ENCODE measurements around the gene FNIP2. TPM values are rescaled to one million over a fixed set of nuclear protein-coding genes. Genes with fewer than 3 reads are reported as not detected.
"Not testable (repeated sequence)": the region's sequence is repeated elsewhere in the genome, so short reads cannot be mapped to it uniquely, and the experiment has no call there.

The FNIP2 gene
- total RNA-seq, 2 experiments from 2014 or later, result 0.09 to 1.0 TPM

GRCh38 chr4:158805635-158806471 is 37.0 kb downstream of the FNIP2 start:
- intact Hi-C loops (cut with micrococcal nuclease; ENCODE audit: unreplicated experiment), result no loop called here
- POLR2A ChIA-PET, result interaction anchor here (0.6 kb wide), 1 partner anchor 50 kb away, joined by 4 read pairs; no protein-coding TSS in a partner anchor
- no TSS peak for BruUV-seq (replicated peaks)

DNA sequence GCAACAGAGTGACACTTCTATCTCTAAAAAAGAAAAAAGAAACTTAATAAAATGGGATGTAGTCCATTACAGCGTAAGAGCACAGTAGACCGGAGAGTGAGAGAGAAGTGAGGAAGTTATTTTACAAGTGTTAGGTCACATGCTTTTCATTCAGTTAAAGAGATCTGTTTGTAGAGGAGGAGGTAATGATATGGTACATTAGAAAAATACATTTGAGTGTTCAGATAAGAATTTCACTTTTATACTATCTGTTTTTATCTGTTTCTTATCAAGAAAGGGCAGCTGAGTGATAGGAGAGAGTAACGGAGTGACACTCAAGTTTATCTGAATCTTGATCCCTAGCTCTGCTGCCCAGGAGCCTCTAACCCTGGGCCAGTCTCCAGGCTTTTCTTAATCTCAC is 38.9 kb downstream of the FNIP2 start:
- no peak overlapping the region for H3K4me3 ChIP-seq (ENCODE audit: low read depth, low read length, poor library complexity, severe bottlenecking)
- peaks cover 31% of the 10 kb centered on the region for H3K4me1 ChIP-seq (ENCODE audit: insufficient read depth, low read length, poor library complexity, severe bottlenecking)
- no TSS peak for BruUV-seq (replicated peaks)
- intact Hi-C loops (cut with micrococcal nuclease; ENCODE audit: unreplicated experiment), result no loop called here
- H3K36me3 ChIP-seq (ENCODE audit: insufficient read depth, low read length), result no peaks in the 10 kb centered on the region
- H3K9me3 ChIP-seq (ENCODE audit: low read length), result no peaks in the 10 kb centered on the region
- POLR2A ChIA-PET, result no interaction called here
- H4K20me1 ChIP-seq (ENCODE audit: insufficient read depth, low read length), result 0 out of 2 replicates have a peak, but pooled peaks cover 6% of the 10 kb centered on the region
- no peak for DNase-seq (ENCODE audit: low spot score)
- H3K79me2 ChIP-seq (ENCODE audit: insufficient read depth, low read depth, low read length), result no peaks in the 10 kb centered on the region
- H3K4me2 ChIP-seq (ENCODE audit: low read length), result no peak overlapping the region
- no peaks in the 10 kb centered on the region for H3K9me2 ChIP-seq (ENCODE audit: insufficient read depth, low read length)
- TF ChIP-seq, protein P1, sequence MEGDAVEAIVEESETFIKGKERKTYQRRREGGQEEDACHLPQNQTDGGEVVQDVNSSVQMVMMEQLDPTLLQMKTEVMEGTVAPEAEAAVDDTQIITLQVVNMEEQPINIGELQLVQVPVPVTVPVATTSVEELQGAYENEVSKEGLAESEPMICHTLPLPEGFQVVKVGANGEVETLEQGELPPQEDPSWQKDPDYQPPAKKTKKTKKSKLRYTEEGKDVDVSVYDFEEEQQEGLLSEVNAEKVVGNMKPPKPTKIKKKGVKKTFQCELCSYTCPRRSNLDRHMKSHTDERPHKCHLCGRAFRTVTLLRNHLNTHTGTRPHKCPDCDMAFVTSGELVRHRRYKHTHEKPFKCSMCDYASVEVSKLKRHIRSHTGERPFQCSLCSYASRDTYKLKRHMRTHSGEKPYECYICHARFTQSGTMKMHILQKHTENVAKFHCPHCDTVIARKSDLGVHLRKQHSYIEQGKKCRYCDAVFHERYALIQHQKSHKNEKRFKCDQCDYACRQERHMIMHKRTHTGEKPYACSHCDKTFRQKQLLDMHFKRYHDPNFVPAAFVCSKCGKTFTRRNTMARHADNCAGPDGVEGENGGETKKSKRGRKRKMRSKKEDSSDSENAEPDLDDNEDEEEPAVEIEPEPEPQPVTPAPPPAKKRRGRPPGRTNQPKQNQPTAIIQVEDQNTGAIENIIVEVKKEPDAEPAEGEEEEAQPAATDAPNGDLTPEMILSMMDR (conservative IDR thresholded peaks at IDR 0.05; ENCODE audit: low read length), result no peak
- no peak for TF ChIP-seq EZH2phosphoT487 (IDR thresholded peaks at IDR 0.05; ENCODE audit: borderline replicate concordance, low read depth, low read length)
- CTCF ChIA-PET (ENCODE audit: unreplicated experiment), result no interaction called here
- no peak overlapping the region for H2AFZ ChIP-seq (ENCODE audit: low read length)
- H3K27ac ChIP-seq (ENCODE audit: low read depth, low read length, poor library complexity, severe bottlenecking), result no peak overlapping the region

More at GRCh38 chr4:158805635-158806471, 37.0 kb downstream of the FNIP2 start:
- Histone ChIP-seq H3K9me3 (ENCODE audit: low read length) (no peaks in the 10 kb centered on the region), H2AFZ (ENCODE audit: low read length) (no peak overlapping the region), H3K79me2 (ENCODE audit: insufficient read depth, low read depth, low read length) (no peaks in the 10 kb centered on the region), H3K36me3 (ENCODE audit: insufficient read depth, low read length) (no peaks in the 10 kb centered on the region), H3K4me3 (ENCODE audit: low read depth, low read length, poor library complexity, severe bottlenecking) (no peak overlapping the region), H4K20me1 (ENCODE audit: insufficient read depth, low read length) (0 out of 2 replicates have a peak, but pooled peaks cover 6% of the 10 kb centered on the region), H3K9me2 (ENCODE audit: insufficient read depth, low read length) (no peaks in the 10 kb centered on the region), H3K4me1 (ENCODE audit: insufficient read depth, low read length, poor library complexity, severe bottlenecking) (peaks cover 21% of the 10 kb centered on the region), H3K27ac (ENCODE audit: low read depth, low read length, poor library complexity, severe bottlenecking) (no peak overlapping the region), H3K4me2 (ENCODE audit: low read length) (no peak overlapping the region)
- TF ChIP-seq EZH2phosphoT487 (IDR thresholded peaks at IDR 0.05; ENCODE audit: borderline replicate concordance, low read depth, low read length), result no peak
- TF ChIP-seq, protein P1 (conservative IDR thresholded peaks at IDR 0.05; ENCODE audit: low read length), result no peak
- DNase-seq (ENCODE audit: low spot score), result no peak
- CTCF ChIA-PET (ENCODE audit: unreplicated experiment), result no interaction called here

- no peaks in the 10 kb centered on the region for H3K9me2 ChIP-seq (ENCODE audit: insufficient read depth, low read length)
- H3K9me3 ChIP-seq (ENCODE audit: low read length), result no peaks in the 10 kb centered on the region
- H3K4me2 ChIP-seq (ENCODE audit: low read length), result no peak overlapping the region
- DNase-seq (ENCODE audit: low spot score), result no peak
- ChIA-PET POLR2A (no interaction called here), CTCF (ENCODE audit: unreplicated experiment) (no interaction called here)
- no TSS peak for BruUV-seq (replicated peaks)
- H3K4me1 ChIP-seq (ENCODE audit: insufficient read depth, low read length, poor library complexity, severe bottlenecking), result peaks cover 31% of the 10 kb centered on the region
- H2AFZ ChIP-seq (ENCODE audit: low read length), result no peak overlapping the region
- no peak for TF ChIP-seq EZH2phosphoT487 (IDR thresholded peaks at IDR 0.05; ENCODE audit: borderline replicate concordance, low read depth, low read length)
- TF ChIP-seq, protein P1 (conservative IDR thresholded peaks at IDR 0.05; ENCODE audit: low read length), result no peak
- H3K27ac ChIP-seq (ENCODE audit: low read depth, low read length, poor library complexity, severe bottlenecking), result no peak overlapping the region
- no peaks in the 10 kb centered on the region for H3K79me2 ChIP-seq (ENCODE audit: insufficient read depth, low read depth, low read length)
- H4K20me1 ChIP-seq (ENCODE audit: insufficient read depth, low read length), result 0 out of 2 replicates have a peak, but pooled peaks cover 6% of the 10 kb centered on the region
- intact Hi-C loops (cut with micrococcal nuclease; ENCODE audit: unreplicated experiment), result no loop called here
- no peak overlapping the region for H3K4me3 ChIP-seq (ENCODE audit: low read depth, low read length, poor library complexity, severe bottlenecking)
- no peaks in the 10 kb centered on the region for H3K36me3 ChIP-seq (ENCODE audit: insufficient read depth, low read length)
Observed at GRCh38 chr4:158808399-158808798, 39.6 kb downstream of the FNIP2 start.

DNA sequence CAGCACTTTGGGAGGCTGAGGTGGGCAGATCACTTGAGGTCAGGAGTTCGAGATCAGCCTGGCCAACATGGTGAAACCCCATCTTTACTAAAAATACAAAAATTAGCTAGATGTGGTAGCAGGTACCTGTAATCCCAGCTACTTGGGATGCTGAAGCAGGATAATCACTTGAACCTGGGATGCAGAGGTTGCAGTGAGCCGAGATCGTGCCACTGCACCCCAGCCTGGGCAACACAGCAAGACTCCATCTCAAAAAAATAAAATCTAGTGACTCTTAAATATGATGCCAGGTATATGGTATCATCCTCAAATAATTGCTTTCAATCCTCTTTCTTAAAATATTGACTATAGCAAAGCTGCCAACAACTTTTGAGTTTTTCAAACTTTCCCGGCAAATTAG is 40.4 kb downstream of the FNIP2 start:
- H3K36me3 ChIP-seq (ENCODE audit: insufficient read depth, low read length); H3K79me2 ChIP-seq (ENCODE audit: insufficient read depth, low read depth, low read length); H4K20me1 ChIP-seq (ENCODE audit: insufficient read depth, low read length); DNase-seq (ENCODE audit: low spot score); H3K27ac ChIP-seq (ENCODE audit: low read depth, low read length, poor library complexity, severe bottlenecking); H3K4me3 ChIP-seq (ENCODE audit: low read depth, low read length, poor library complexity, severe bottlenecking); BruUV-seq (replicated peaks); CTCF ChIA-PET (ENCODE audit: unreplicated experiment); H3K9me3 ChIP-seq (ENCODE audit: low read length); H2AFZ ChIP-seq (ENCODE audit: low read length); H3K9me2 ChIP-seq (ENCODE audit: insufficient read depth, low read length); intact Hi-C loops (cut with micrococcal nuclease; ENCODE audit: unreplicated experiment): not testable (repeated sequence)
- peak overlapping the region; percentile 24; the same call in 1 of the 2 replicates for H3K4me2 ChIP-seq (ENCODE audit: low read length)
- H3K4me1 ChIP-seq (ENCODE audit: insufficient read depth, low read length, poor library complexity, severe bottlenecking), result peaks cover 31% of the 10 kb centered on the region
- POLR2A ChIA-PET, result interaction anchor here (1.8 kb wide), 1 partner anchor 13 kb away, joined by 10 read pairs; no protein-coding TSS in a partner anchor

All from OCI-LY7 (cell line).